PC-3 (cell line): ENCODE results near the gene PDGFB.

ENCODE experiments used
- CTCF ChIP-seq: fragments of 300-600 bp; sonication (generic); conservative IDR thresholded peaks from 2 replicates; pipeline ENCODE4 v1.5.1; 2017; ENCODE audit warnings: antibody characterized with exemption, low read depth, mild to moderate bottlenecking, low read length
- EZH2 ChIP-seq: fragments of 300-600 bp; sonication (generic); IDR thresholded peaks from one replicate; pipeline ENCODE4 v1.6.1; 2017; ENCODE audit warnings: antibody characterized with exemption, mild to moderate bottlenecking, low read length; ENCODE audit not compliant: unreplicated experiment

GRCh38 chr22:39284983-39285382 lies 40.2 kb upstream of the PDGFB start:
- TF ChIP-seq EZH2 (no peak), CTCF (no peak)
